WTC11 (cell line): ENCODE results near the gene ZCCHC24. TPM values are rescaled to one million over a fixed set of nuclear protein-coding genes. Genes with fewer than 3 reads are reported as not detected.

Experiments
- ATAC-seq: fragments of 200-7000 bp; cut with Tn5 transposase; 2 replicates; pipeline ENCODE4 v1.10.0; 2021; ENCODE audit warnings: mild to moderate bottlenecking, moderate library complexity
- CTCF ChIA-PET: fragments of 300-600 bp; sonication (Branson Sonifier 250); formaldehyde crosslinking; loops from one replicate; lab custom pipeline; 2021; ENCODE audit warnings: antibody characterized with exemption; lab: Charles Lee
- POLR2A ChIA-PET: fragments of 350-600 bp; sonication (Branson Sonifier 250); formaldehyde crosslinking; loops from one replicate; lab custom pipeline; 2021; ENCODE audit warnings: antibody characterized with exemption; lab: Charles Lee
- DNase-seq: peaks from one replicate; pipeline ENCODE4 v3.0.0; 2021; ENCODE audit warnings: low spot score
- H3K27ac Mint-ChIP-seq: 2 replicates; pipeline ENCODE4 v1.8.0; 2021; ENCODE audit warnings: mixed read lengths
- H3K27me3 Mint-ChIP-seq: 2 replicates; pipeline ENCODE4 v1.8.0; 2021; ENCODE audit warnings: low read depth, mild to moderate bottlenecking, moderate library complexity, mixed read lengths
- H3K36me3 Mint-ChIP-seq: 2 replicates; pipeline ENCODE4 v1.8.0; 2021; ENCODE audit warnings: mixed read lengths
- H3K4me1 Mint-ChIP-seq: 2 replicates; pipeline ENCODE4 v1.8.0; 2022; ENCODE audit warnings: mixed read lengths
- H3K4me3 Mint-ChIP-seq: 2 replicates; pipeline ENCODE4 v1.8.0; 2021; ENCODE audit warnings: mild to moderate bottlenecking, moderate library complexity, mixed read lengths
- H3K9me3 Mint-ChIP-seq: 2 replicates; pipeline ENCODE4 v1.8.0; 2021; ENCODE audit warnings: mixed read lengths
- CBFB ChIP-seq: sonication (generic); formaldehyde crosslinking; IDR thresholded peaks from 2 replicates; pipeline ENCODE4 v1.8.1; 2022; ENCODE audit warnings: mild to moderate bottlenecking, low read depth, missing genetic modification reagents
- CTCF ChIP-seq: fragments of 200-600 bp; IDR thresholded peaks from 2 replicates; pipeline ENCODE4 v1.8.0; 2022; ENCODE audit warnings: antibody characterized with exemption
- ERG ChIP-seq: fragments of 250-450 bp; sonication (Bioruptor Pico); IDR thresholded peaks from 2 replicates; pipeline ENCODE4 v1.8.0; 2021; ENCODE audit warnings: mild to moderate bottlenecking
- ESRRA ChIP-seq: sonication (generic); formaldehyde crosslinking; IDR thresholded peaks from 2 replicates; pipeline ENCODE4 v1.8.1; 2022; ENCODE audit warnings: mild to moderate bottlenecking, missing genetic modification reagents, borderline replicate concordance
- FOXJ3 ChIP-seq: sonication (generic); formaldehyde crosslinking; IDR thresholded peaks from 2 replicates; pipeline ENCODE4 v1.9.0; 2021; ENCODE audit warnings: missing genetic modification reagents, mild to moderate bottlenecking, borderline replicate concordance
- FOXP1 ChIP-seq: sonication (generic); formaldehyde crosslinking; IDR thresholded peaks from 2 replicates; pipeline ENCODE4 v1.8.0; 2022; ENCODE audit warnings: missing genetic modification reagents, mild to moderate bottlenecking, moderate library complexity, borderline replicate concordance
- HMGA2 ChIP-seq: fragments of 250-450 bp; sonication (Bioruptor Pico); IDR thresholded peaks from 2 replicates; pipeline ENCODE4 v1.4.0; 2021; ENCODE audit warnings: mild to moderate bottlenecking, moderate library complexity
- NFYB ChIP-seq: sonication (generic); formaldehyde crosslinking; conservative IDR thresholded peaks from 2 replicates; pipeline ENCODE4 v1.8.0; 2022; ENCODE audit warnings: low read depth, missing genetic modification reagents
- SMAD3 ChIP-seq: sonication (generic); formaldehyde crosslinking; IDR thresholded peaks from 2 replicates; pipeline ENCODE4 v1.8.0; 2022; ENCODE audit warnings: missing genetic modification reagents, mild to moderate bottlenecking, borderline replicate concordance
- TCF7 ChIP-seq: sonication (generic); formaldehyde crosslinking; IDR thresholded peaks from 2 replicates; pipeline ENCODE4 v1.8.0; 2022; ENCODE audit warnings: mild to moderate bottlenecking, low read depth, missing genetic modification reagents, moderate library complexity
- TEAD1 ChIP-seq: sonication (generic); formaldehyde crosslinking; IDR thresholded peaks from 2 replicates; pipeline ENCODE4 v1.8.0; 2022; ENCODE audit warnings: mild to moderate bottlenecking, missing genetic modification reagents
- TP53 ChIP-seq: sonication (generic); formaldehyde crosslinking; IDR thresholded peaks from 2 replicates; pipeline ENCODE4 v1.8.1; 2023; ENCODE audit warnings: mild to moderate bottlenecking, missing genetic modification reagents
- ZNF121 ChIP-seq: sonication (generic); formaldehyde crosslinking; IDR thresholded peaks from 2 replicates; pipeline ENCODE4 v1.8.0; 2023; ENCODE audit warnings: missing genetic modification reagents
- ZNF138 ChIP-seq: sonication (generic); formaldehyde crosslinking; conservative IDR thresholded peaks from 2 replicates; pipeline ENCODE4 v1.8.1; 2022; ENCODE audit warnings: mild to moderate bottlenecking, moderate library complexity, missing genetic modification reagents
- ZNF232 ChIP-seq: sonication (generic); formaldehyde crosslinking; IDR thresholded peaks from 2 replicates; pipeline ENCODE4 v1.8.0; 2022; ENCODE audit warnings: mild to moderate bottlenecking, missing genetic modification reagents
- ZNF281 ChIP-seq: sonication (generic); formaldehyde crosslinking; IDR thresholded peaks from 2 replicates; pipeline ENCODE4 v1.8.0; 2023; ENCODE audit warnings: mild to moderate bottlenecking, missing genetic modification reagents
- total RNA-seq: library from RNA; stranded (reverse); gene quantifications from 3 replicates; pipeline ENCODE4 v1.2.3, GENCODE V29; 2021
- TF ChIP-seq, protein P1 (sequence below): sonication (generic); formaldehyde crosslinking; IDR thresholded peaks from 2 replicates; pipeline ENCODE4 v1.8.1; 2023; ENCODE audit warnings: mild to moderate bottlenecking, moderate library complexity, missing genetic modification reagents
- TF ChIP-seq, protein P2 (sequence below): sonication (generic); formaldehyde crosslinking; IDR thresholded peaks from 2 replicates; pipeline ENCODE4 v1.8.0; 2022; ENCODE audit warnings: mild to moderate bottlenecking, missing genetic modification reagents
- TF ChIP-seq, protein P3 (sequence below): fragments of 250-450 bp; sonication (Bioruptor Pico); IDR thresholded peaks from 2 replicates; pipeline ENCODE4 v2.1.2; 2022; ENCODE audit warnings: mild to moderate bottlenecking, moderate library complexity
- TF ChIP-seq, protein P4 (sequence below): sonication (generic); formaldehyde crosslinking; IDR thresholded peaks from 2 replicates; pipeline ENCODE4 v1.8.1; 2023; ENCODE audit warnings: mild to moderate bottlenecking, missing genetic modification reagents, moderate library complexity

ZCCHC24 gene
- total RNA-seq, 1 experiment from 2014 or later = 7.7 TPM

DNA sequence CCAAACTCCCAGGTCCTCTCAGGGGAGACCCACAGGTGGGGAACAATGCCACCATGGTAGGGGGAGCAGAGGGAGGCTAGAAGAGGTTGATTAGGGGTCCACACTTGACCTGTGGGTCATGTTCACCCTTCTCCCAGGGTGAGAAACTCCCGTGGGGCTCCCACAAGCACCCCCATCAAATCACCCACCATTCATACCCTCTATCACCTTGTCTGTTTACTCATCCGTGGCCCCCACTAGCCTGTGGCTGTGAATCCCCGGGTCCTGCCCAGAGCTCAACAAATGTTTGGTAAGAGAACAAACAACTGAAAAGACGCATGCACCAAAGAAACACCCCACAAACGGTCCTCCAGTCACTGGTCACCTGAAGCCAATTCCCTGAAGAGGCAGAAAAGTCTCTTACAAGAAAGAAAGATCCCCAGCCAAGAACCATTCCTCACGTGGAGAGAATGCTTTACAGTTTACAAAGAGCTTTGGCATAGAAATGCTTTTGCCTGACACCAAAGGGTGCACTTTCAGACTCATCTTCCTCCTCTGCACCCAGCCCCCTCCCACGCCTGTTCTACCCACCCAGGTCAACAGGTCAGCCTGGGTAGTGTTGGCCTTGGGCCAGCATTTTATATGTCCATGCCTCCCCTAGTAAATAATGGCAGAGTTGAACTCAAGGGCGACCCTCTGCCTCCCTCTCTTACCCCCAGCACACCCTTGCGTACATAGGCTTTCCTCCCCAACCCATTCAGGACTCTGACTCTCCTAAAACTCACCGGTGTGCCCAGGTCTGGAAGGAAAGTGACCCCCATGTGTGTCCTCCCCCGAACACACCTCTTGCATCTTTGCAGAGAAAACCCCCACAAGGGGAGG, 1.9 kb downstream of the ZCCHC24 start:
- peaks cover 40% of the 10 kb centered on the region for H3K27me3 Mint-ChIP-seq
- no peak for ATAC-seq
- H3K36me3 Mint-ChIP-seq = no peaks in the 10 kb centered on the region
- peak overlapping the region; percentile 78 for H3K4me3 Mint-ChIP-seq
- TF ChIP-seq TCF7 = no peak
- TF ChIP-seq CBFB (CRISPR knock-in tag) = no peak
- no peak for TF ChIP-seq ERG
- no peak for TF ChIP-seq ZNF138 (CRISPR knock-in tag)
- TF ChIP-seq, protein P1, sequence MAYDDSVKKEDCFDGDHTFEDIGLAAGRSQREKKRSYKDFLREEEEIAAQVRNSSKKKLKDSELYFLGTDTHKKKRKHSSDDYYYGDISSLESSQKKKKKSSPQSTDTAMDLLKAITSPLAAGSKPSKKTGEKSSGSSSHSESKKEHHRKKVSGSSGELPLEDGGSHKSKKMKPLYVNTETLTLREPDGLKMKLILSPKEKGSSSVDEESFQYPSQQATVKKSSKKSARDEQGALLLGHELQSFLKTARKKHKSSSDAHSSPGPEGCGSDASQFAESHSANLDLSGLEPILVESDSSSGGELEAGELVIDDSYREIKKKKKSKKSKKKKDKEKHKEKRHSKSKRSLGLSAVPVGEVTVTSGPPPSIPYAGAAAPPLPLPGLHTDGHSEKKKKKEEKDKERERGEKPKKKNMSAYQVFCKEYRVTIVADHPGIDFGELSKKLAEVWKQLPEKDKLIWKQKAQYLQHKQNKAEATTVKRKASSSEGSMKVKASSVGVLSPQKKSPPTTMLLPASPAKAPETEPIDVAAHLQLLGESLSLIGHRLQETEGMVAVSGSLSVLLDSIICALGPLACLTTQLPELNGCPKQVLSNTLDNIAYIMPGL (CRISPR knock-in tag) = no peak
- TF ChIP-seq, protein P2, sequence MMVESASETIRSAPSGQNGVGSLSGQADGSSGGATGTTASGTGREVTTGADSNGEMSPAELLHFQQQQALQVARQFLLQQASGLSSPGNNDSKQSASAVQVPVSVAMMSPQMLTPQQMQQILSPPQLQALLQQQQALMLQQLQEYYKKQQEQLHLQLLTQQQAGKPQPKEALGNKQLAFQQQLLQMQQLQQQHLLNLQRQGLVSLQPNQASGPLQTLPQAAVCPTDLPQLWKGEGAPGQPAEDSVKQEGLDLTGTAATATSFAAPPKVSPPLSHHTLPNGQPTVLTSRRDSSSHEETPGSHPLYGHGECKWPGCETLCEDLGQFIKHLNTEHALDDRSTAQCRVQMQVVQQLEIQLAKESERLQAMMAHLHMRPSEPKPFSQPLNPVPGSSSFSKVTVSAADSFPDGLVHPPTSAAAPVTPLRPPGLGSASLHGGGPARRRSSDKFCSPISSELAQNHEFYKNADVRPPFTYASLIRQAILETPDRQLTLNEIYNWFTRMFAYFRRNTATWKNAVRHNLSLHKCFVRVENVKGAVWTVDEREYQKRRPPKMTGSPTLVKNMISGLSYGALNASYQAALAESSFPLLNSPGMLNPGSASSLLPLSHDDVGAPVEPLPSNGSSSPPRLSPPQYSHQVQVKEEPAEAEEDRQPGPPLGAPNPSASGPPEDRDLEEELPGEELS (CRISPR knock-in tag) = no peak
- TF ChIP-seq SMAD3 (CRISPR knock-in tag) = no peak
- TF ChIP-seq HMGA2 (CRISPR knock-in tag) = no peak
- TF ChIP-seq TP53 (CRISPR knock-in tag) = no peak
- no peaks in the 10 kb centered on the region for H3K9me3 Mint-ChIP-seq
- H3K4me1 Mint-ChIP-seq = peaks cover 19% of the 10 kb centered on the region
- DNase-seq = no peak
- ChIA-PET POLR2A (interaction anchor here (1.7 kb wide), 1 partner anchor 45 kb away, joined by 4 read pairs; no protein-coding TSS in a partner anchor), CTCF (interaction anchor here (1.4 to 4.2 kb wide), 4 partner anchors 40 to 69 kb away, joined by 3 to 18 read pairs (median 12); no protein-coding TSS in a partner anchor)
- H3K27ac Mint-ChIP-seq = no peak overlapping the region

GRCh38 chr10:79442171-79443040, 3.0 kb downstream of the ZCCHC24 start:
- no peak for ATAC-seq
- peaks cover 18% of the 10 kb centered on the region for H3K4me1 Mint-ChIP-seq
- no peak overlapping the region for H3K4me3 Mint-ChIP-seq
- H3K27me3 Mint-ChIP-seq = peaks cover 28% of the 10 kb centered on the region
- POLR2A ChIA-PET = no interaction called here
- H3K36me3 Mint-ChIP-seq = no peaks in the 10 kb centered on the region
- no peak for DNase-seq
- CTCF ChIA-PET = interaction anchor here (2.0 kb wide), 1 partner anchor 45 kb away, joined by 6 read pairs; no protein-coding TSS in a partner anchor
- no peak overlapping the region for H3K27ac Mint-ChIP-seq
- H3K9me3 Mint-ChIP-seq = no peaks in the 10 kb centered on the region
- TF ChIP-seq NFYB (CRISPR knock-in tag) (no peak), ESRRA (no peak), ZNF121 (CRISPR knock-in tag) (no peak), TEAD1 (CRISPR knock-in tag) (no peak), ZNF281 (no peak), CTCF (no peak), ZNF232 (CRISPR knock-in tag) (no peak), FOXP1 (CRISPR knock-in tag) (no peak), FOXJ3 (no peak)
- TF ChIP-seq, protein P3, sequence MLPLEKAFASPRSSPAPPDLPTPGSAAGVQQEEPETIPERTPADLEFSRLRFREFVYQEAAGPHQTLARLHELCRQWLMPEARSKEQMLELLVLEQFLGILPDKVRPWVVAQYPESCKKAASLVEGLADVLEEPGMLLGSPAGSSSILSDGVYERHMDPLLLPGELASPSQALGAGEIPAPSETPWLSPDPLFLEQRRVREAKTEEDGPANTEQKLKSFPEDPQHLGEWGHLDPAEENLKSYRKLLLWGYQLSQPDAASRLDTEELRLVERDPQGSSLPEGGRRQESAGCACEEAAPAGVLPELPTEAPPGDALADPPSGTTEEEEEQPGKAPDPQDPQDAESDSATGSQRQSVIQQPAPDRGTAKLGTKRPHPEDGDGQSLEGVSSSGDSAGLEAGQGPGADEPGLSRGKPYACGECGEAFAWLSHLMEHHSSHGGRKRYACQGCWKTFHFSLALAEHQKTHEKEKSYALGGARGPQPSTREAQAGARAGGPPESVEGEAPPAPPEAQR (CRISPR knock-in tag) = no peak
- TF ChIP-seq, protein P4, sequence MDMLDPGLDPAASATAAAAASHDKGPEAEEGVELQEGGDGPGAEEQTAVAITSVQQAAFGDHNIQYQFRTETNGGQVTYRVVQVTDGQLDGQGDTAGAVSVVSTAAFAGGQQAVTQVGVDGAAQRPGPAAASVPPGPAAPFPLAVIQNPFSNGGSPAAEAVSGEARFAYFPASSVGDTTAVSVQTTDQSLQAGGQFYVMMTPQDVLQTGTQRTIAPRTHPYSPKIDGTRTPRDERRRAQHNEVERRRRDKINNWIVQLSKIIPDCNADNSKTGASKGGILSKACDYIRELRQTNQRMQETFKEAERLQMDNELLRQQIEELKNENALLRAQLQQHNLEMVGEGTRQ (CRISPR knock-in tag) = no peak
